GM12875 (cell line): ENCODE results near the gene TMC6.

ENCODE experiments used
- H3K4me3 ChIP-seq: one replicate; pipeline ENCODE4 v1.5.1; 2011; ENCODE audit warnings: low read depth, low read length, control low read depth
- CTCF ChIP-seq: IDR thresholded peaks from 2 replicates; pipeline ENCODE4 v1.5.1; 2011; ENCODE audit warnings: low read depth, mild to moderate bottlenecking, control low read depth, inconsistent platforms, low read length, moderate library complexity, borderline replicate concordance; ENCODE audit not compliant: insufficient read depth

The TMC6 gene

GRCh38 chr17:78166416-78166815 is 37.9 kb upstream of the TMC6 start:
- no peak for TF ChIP-seq CTCF

GRCh38 chr17:78164748-78165607 is 36.4 kb upstream of the TMC6 start:
- H3K4me3 ChIP-seq: no peak overlapping the region
- TF ChIP-seq CTCF: no peak

More at GRCh38 chr17:78166416-78166815, 37.9 kb upstream of the TMC6 start:
- no peak overlapping the region for H3K4me3 ChIP-seq

- no peak overlapping the region for H3K4me3 ChIP-seq
- TF ChIP-seq CTCF: no peak
These were observed 35.6 kb upstream of the TMC6 start for GRCh38 chr17:78163881-78164747.

GRCh38 chr17:78159575-78160158 is 31.1 kb upstream of the TMC6 start:
- TF ChIP-seq CTCF: no peak
- no peak overlapping the region for H3K4me3 ChIP-seq

GRCh38 chr17:78154903-78155811 is 26.6 kb upstream of the TMC6 start:
- TF ChIP-seq CTCF: no peak
- H3K4me3 ChIP-seq: no peak overlapping the region

- TF ChIP-seq CTCF: no peak
- no peak overlapping the region for H3K4me3 ChIP-seq
These were observed 23.0 kb upstream of the TMC6 start for GRCh38 chr17:78151514-78152008.
